OCI-LY3 (cell line): Measurements from ENCODE around the gene MKRN1.

Source experiments
- EZH2phosphoT487 ChIP-seq: fragments of 200-600 bp; shearing (Covaris generic); IDR thresholded peaks from 2 replicates; pipeline ENCODE4 v1.6.1; 2018; ENCODE audit warnings: antibody characterized with exemption, mixed run types, low read depth
- TF ChIP-seq, protein P1 (sequence below): fragments of 200-600, 300-600 bp; sonication (generic); IDR thresholded peaks from 2 replicates; pipeline ENCODE4 v1.5.1; 2014; ENCODE audit warnings: antibody characterized with exemption, low read length, low read depth

GRCh38 chr7:140494867-140495266, 15.6 kb upstream of the MKRN1 start:
- TF ChIP-seq, protein P1, sequence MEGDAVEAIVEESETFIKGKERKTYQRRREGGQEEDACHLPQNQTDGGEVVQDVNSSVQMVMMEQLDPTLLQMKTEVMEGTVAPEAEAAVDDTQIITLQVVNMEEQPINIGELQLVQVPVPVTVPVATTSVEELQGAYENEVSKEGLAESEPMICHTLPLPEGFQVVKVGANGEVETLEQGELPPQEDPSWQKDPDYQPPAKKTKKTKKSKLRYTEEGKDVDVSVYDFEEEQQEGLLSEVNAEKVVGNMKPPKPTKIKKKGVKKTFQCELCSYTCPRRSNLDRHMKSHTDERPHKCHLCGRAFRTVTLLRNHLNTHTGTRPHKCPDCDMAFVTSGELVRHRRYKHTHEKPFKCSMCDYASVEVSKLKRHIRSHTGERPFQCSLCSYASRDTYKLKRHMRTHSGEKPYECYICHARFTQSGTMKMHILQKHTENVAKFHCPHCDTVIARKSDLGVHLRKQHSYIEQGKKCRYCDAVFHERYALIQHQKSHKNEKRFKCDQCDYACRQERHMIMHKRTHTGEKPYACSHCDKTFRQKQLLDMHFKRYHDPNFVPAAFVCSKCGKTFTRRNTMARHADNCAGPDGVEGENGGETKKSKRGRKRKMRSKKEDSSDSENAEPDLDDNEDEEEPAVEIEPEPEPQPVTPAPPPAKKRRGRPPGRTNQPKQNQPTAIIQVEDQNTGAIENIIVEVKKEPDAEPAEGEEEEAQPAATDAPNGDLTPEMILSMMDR = no peak
- no peak for TF ChIP-seq EZH2phosphoT487
